Measurements from ENCODE around the gene STK39. TPM values are rescaled to one million over a fixed set of nuclear protein-coding genes. Genes with fewer than 3 reads are reported as not detected.

STK39 gene
- total and polyA plus RNA-seq, 9 of the 15 experiments (the other 6 are each of a cell fraction or from before 2014, with no cell fraction given): 0.19 to 0.76 (median 0.51) TPM

DNA sequence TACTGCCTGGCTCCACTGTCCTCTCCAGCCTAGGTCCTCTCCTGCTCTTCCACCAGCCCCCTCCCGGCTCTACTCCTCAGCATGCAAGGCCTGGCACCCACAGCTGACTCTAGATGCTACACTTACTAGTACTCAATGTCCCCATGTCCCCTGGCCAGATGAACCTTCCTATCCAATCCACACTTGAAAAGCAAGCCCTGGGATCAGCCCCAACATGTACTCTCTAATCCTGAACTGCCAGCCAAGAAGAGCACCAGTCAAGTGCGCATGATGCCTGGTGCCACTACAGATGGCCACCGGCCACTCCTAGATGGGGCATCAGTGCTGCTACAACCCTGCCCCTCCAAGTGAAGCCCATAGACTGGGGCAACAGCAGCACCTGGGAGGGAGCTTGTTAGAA, 168.2 kb downstream of the STK39 start:
- Histone ChIP-seq H3K4me1 (replicated peaks in 1 of 2; ENCODE audit: control insufficient read depth in 2 of 2, insufficient read depth in 2 of 2, low read length in 2 of 2) (no peaks in the 10 kb centered on the region), H4K20me1 (replicated peaks; ENCODE audit: control insufficient read depth, insufficient read depth, low read length) (no peaks in the 10 kb centered on the region), H3K27me3 (ENCODE audit: control insufficient read depth in 2 of 2, insufficient read depth in 2 of 2, low read length in 2 of 2) (peaks cover 3% of the 10 kb centered on the region in 2 experiments; a peak in 2 of 5 replicates), H3K9me3 (replicated peaks; ENCODE audit: control insufficient read depth, insufficient read depth, low read depth, low read length) (no peaks in the 10 kb centered on the region), H3K79me2 (ENCODE audit: control insufficient read depth, insufficient read depth, low read length) (no peaks in the 10 kb centered on the region), H3K9ac (ENCODE audit: insufficient read depth in 1 of 2, low read depth in 2 of 2, low read length in 2 of 2) (no peak overlapping the region), H3K36me3 (ENCODE audit: control insufficient read depth, insufficient read depth, low read length) (no peaks in the 10 kb centered on the region), H3K9me1 (ENCODE audit: control insufficient read depth, insufficient read depth, low read length) (no peaks in the 10 kb centered on the region), H2AFZ (ENCODE audit: low read depth, low read length) (no peak overlapping the region), H3K4me2 (ENCODE audit: insufficient read depth, low read length) (no peak overlapping the region), H3K4me3 (no peak overlapping the region), H3K27ac (ENCODE audit: extremely low read depth, low read depth, low read length) (no peak overlapping the region)
- no peak for ATAC-seq
- CTCF ChIA-PET (ENCODE audit: low intra/inter-chr PET ratio): no interaction called here
- POLR2A ChIA-PET: no interaction called here
- in situ Hi-C loops (cut with MboI): no loop called here
- DNase-seq (ENCODE audit: extremely low read depth in 1 of 4, low spot score in 3 of 4): no peak
- intact Hi-C loops (cut with micrococcal nuclease): no loop called here
- no TSS peak for BruUV-seq (replicated peaks)
- TF ChIP-seq L3MBTL2 (IDR thresholded peaks at IDR 0.05) (no peak), ZNF263 (CRISPR knock-in tag; IDR thresholded peaks at IDR 0.05; ENCODE audit: borderline replicate concordance) (no peak), GATAD2A (IDR thresholded peaks at IDR 0.05) (no peak), BHLHE40 (IDR thresholded peaks at IDR 0.05; ENCODE audit: low read length) (no peak), SIRT6 (IDR thresholded peaks at IDR 0.05; ENCODE audit: low read depth, low read length) (no peak), PHB (CRISPR knock-in tag; IDR thresholded peaks at IDR 0.05) (no peak), HMGN3 (IDR thresholded peaks at IDR 0.05; ENCODE audit: borderline replicate concordance, extremely low read depth, insufficient read length, low read depth, low read length) (no peak)
- TF ChIP-seq, protein P1, sequence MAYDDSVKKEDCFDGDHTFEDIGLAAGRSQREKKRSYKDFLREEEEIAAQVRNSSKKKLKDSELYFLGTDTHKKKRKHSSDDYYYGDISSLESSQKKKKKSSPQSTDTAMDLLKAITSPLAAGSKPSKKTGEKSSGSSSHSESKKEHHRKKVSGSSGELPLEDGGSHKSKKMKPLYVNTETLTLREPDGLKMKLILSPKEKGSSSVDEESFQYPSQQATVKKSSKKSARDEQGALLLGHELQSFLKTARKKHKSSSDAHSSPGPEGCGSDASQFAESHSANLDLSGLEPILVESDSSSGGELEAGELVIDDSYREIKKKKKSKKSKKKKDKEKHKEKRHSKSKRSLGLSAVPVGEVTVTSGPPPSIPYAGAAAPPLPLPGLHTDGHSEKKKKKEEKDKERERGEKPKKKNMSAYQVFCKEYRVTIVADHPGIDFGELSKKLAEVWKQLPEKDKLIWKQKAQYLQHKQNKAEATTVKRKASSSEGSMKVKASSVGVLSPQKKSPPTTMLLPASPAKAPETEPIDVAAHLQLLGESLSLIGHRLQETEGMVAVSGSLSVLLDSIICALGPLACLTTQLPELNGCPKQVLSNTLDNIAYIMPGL (CRISPR knock-in tag; IDR thresholded peaks at IDR 0.05): no peak
- TF ChIP-seq, protein P2, sequence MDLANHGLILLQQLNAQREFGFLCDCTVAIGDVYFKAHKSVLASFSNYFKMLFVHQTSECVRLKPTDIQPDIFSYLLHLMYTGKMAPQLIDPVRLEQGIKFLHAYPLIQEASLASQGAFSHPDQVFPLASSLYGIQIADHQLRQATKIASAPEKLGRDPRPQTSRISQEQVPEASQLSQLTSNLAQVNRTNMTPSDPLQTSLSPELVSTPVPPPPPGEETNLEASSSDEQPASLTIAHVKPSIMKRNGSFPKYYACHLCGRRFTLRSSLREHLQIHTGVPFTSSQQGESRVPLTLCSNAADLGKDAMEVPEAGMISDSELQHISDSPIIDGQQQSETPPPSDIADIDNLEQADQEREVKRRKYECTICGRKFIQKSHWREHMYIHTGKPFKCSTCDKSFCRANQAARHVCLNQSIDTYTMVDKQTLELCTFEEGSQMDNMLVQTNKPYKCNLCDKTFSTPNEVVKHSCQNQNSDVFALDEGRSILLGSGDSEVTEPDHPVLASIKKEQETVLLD (IDR thresholded peaks at IDR 0.05): no peak
- 4% methylated on average over 3 of the region's 3 CpGs for WGBS (ENCODE audit: insufficient coverage, low coverage, missing lambda C conversion rate)
- no peak for FAIRE-seq

Measured in K562 (cell line).